Breast epithelium (tissue), 4 donors: Measurements from ENCODE around the gene ATG16L2. TPM values are rescaled to one million over a fixed set of nuclear protein-coding genes. Genes with fewer than 3 reads are reported as not detected.
A peak's percentile ranks its signal among the peaks of the same experiment; 100 is the strongest.
"Not testable (repeated sequence)": the region's sequence is repeated elsewhere in the genome, so short reads cannot be mapped to it uniquely, and the experiment has no call there.

Experiments
- DNase-seq, 2 donors: peaks; one replicate each; pipeline ENCODE4 v3.0.0-alpha.2; 2019; ENCODE audit warnings: low spot score in 2 of 2
- H3K27ac ChIP-seq, 2 donors: fragments of 200-600 bp; sonication (generic) in 1 of 2; one replicate each; pipeline ENCODE4 v1.5.1; 2016 to 2019; ENCODE audit warnings: mild to moderate bottlenecking in 1 of 2
- H3K27me3 ChIP-seq, 2 donors: fragments of 200-600 bp; sonication (generic) in 1 of 2; one replicate each; pipeline versions ENCODE4 v1.5.1 to v1.6.0; 2017 to 2019; ENCODE audit warnings: control low read depth in 1 of 2, mild to moderate bottlenecking in 1 of 2
- H3K36me3 ChIP-seq: fragments of 200-600 bp; one replicate; pipeline ENCODE4 v1.5.1; 2019
- H3K4me1 ChIP-seq, 2 donors: fragments of 200-600 bp; sonication (generic); one replicate each; pipeline ENCODE4 v1.5.1; 2016 to 2019; ENCODE audit warnings: control low read depth in 1 of 2
- H3K4me3 ChIP-seq, 3 donors: fragments of 200-600 bp; sonication (generic); 1 replicate in 2 of 3; 2 replicates in 1 of 3; pipeline ENCODE4 v1.5.1; 2016 to 2019; ENCODE audit warnings: mild to moderate bottlenecking in 3 of 3, moderate library complexity in 2 of 3
- H3K9me3 ChIP-seq, 2 donors: fragments of 200-600 bp; sonication (generic) in 1 of 2; one replicate each; pipeline ENCODE4 v1.5.1; 2016 to 2019; ENCODE audit warnings: control low read depth in 1 of 2
- POLR2A ChIP-seq: fragments of 450-650 bp; IDR thresholded peaks from one replicate; pipeline ENCODE4 v1.6.1; 2016; ENCODE audit warnings: antibody characterized with exemption, mild to moderate bottlenecking, moderate library complexity
- POLR2AphosphoS5 ChIP-seq, 3 donors: sonication (generic); formaldehyde crosslinking; IDR thresholded peaks; one replicate each; pipeline ENCODE4 v1.6.1; 2017; ENCODE audit warnings: antibody characterized with exemption in 3 of 3
- intact Hi-C: fragments of 100-400 bp; cut with DNase I; formaldehyde crosslinking; loops from one replicate; pipeline ENCODE4 v1.15.1; 2023; ENCODE audit warnings: low total_unique reads
- total RNA-seq, 3 donors: library from RNA; depleted of rRNA; stranded (reverse); fragments of >200 nt; gene quantifications; one replicate each; pipeline ENCODE4 v1.1.0, GENCODE V29; 2016
- TF ChIP-seq, protein P1 (sequence below), 3 donors: fragments of 450-650 bp; IDR thresholded peaks; one replicate each; pipeline ENCODE4 v1.5.1; 2016 to 2017; ENCODE audit warnings: antibody characterized with exemption in 3 of 3, mild to moderate bottlenecking in 3 of 3, moderate library complexity in 3 of 3

The ATG16L2 gene
- total RNA-seq, 3 donors from 2014 or later, result 18.7 to 39.2 (median 28.2) TPM

GRCh38 chr11:72826191-72826941, 12.2 kb downstream of the ATG16L2 start:
- no peak overlapping the region for H3K4me3 ChIP-seq
- intact Hi-C loops, result loop anchor here (5.0 kb wide), 1 partner anchor 316 kb away; the partner anchor contains the start of gene FCHSD2

DNA sequence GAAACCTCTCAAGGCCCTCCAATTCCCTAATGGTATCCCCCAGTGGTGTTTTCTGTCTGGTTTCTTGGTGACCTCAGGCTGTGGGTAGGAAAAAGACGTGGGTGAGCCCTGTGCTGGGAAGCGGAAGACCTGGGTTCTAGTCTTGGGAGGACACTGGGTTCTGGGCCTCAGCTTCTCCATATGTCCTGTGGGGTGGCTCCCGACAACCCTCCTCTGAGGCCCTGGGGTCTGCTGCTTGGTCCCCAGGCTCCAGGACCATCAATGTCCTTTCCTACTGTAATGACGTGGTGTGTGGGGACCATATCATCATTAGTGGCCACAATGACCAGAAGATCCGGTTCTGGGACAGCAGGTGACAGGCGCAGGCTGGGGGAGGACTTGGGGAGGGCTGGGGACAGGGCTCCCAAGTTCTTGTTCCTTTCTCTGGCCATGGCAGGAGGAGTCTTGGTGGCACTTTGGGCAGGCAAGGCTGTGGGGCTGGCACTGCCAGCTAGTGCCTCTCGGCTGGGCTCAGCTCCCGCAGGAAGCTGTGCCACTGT, 12.8 kb downstream of the ATG16L2 start:
- Histone ChIP-seq H3K4me3 (no peak overlapping the region), H3K27me3 (no peaks in the 10 kb centered on the region), H3K27ac (peak overlapping the region in 1 of 2 donors; percentile 52), H3K9me3 (no peaks in the 10 kb centered on the region), H3K4me1 (peaks cover 1 to 4% of the 10 kb centered on the region in 2 donors), H3K36me3 (no peaks in the 10 kb centered on the region)
- intact Hi-C loops, result loop anchor here (5.0 kb wide), 1 partner anchor 315 kb away; the partner anchor contains the start of gene FCHSD2
- no peak for DNase-seq
- TF ChIP-seq POLR2A (no peak), POLR2AphosphoS5 (IDR thresholded peaks at IDR 0.05) (no peak)
- TF ChIP-seq, protein P1, sequence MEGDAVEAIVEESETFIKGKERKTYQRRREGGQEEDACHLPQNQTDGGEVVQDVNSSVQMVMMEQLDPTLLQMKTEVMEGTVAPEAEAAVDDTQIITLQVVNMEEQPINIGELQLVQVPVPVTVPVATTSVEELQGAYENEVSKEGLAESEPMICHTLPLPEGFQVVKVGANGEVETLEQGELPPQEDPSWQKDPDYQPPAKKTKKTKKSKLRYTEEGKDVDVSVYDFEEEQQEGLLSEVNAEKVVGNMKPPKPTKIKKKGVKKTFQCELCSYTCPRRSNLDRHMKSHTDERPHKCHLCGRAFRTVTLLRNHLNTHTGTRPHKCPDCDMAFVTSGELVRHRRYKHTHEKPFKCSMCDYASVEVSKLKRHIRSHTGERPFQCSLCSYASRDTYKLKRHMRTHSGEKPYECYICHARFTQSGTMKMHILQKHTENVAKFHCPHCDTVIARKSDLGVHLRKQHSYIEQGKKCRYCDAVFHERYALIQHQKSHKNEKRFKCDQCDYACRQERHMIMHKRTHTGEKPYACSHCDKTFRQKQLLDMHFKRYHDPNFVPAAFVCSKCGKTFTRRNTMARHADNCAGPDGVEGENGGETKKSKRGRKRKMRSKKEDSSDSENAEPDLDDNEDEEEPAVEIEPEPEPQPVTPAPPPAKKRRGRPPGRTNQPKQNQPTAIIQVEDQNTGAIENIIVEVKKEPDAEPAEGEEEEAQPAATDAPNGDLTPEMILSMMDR (IDR thresholded peaks at IDR 0.05), result no peak

More at GRCh38 chr11:72826191-72826941, 12.2 kb downstream of the ATG16L2 start:
- H3K9me3 ChIP-seq, result no peaks in the 10 kb centered on the region
- no peaks in the 10 kb centered on the region for H3K36me3 ChIP-seq
- H3K4me1 ChIP-seq, result peaks cover 0 to 8% of the 10 kb centered on the region in 2 donors
- TF ChIP-seq, protein P1 (IDR thresholded peaks at IDR 0.05), result no peak
- no peak for TF ChIP-seq POLR2A
- no peak for TF ChIP-seq POLR2AphosphoS5 (IDR thresholded peaks at IDR 0.05)
- no peak overlapping the region for H3K27ac ChIP-seq
- no peak for DNase-seq
- no peaks in the 10 kb centered on the region for H3K27me3 ChIP-seq

- peak overlapping the region in 1 of 2 donors; percentile 52 for H3K27ac ChIP-seq
- H3K4me3 ChIP-seq, H3K27me3 ChIP-seq, H3K36me3 ChIP-seq, H3K4me1 ChIP-seq, H3K9me3 ChIP-seq, DNase-seq: not testable (repeated sequence)
- intact Hi-C loops, result loop anchor here (5.0 kb wide), 1 partner anchor 315 kb away; the partner anchor contains the start of gene FCHSD2
Measured at GRCh38 chr11:72827656-72828055, 13.4 kb downstream of the ATG16L2 start.

DNA sequence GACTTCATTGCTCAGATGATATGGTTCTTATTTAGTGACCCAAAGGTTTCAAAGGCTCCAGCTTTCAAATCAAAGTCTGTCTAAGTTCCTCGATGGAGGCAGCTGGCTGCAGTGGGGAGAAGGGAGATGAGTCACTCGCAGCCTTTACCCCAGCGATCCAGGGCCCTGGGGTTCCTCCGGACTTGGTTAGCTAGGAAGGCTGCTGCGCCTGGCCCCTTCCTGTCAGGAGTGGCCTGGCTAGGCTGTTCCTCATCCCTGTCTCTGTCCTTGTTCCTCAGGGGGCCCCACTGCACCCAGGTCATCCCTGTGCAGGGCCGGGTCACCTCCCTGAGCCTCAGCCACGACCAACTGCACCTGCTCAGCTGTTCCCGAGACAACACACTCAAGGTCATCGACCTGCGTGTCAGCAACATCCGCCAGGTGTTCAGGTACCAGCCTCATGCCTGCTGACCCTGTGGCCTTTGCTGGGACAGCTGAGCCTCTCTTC, 13.9 kb downstream of the ATG16L2 start:
- DNase-seq, result no peak
- no peaks in the 10 kb centered on the region for H3K36me3 ChIP-seq
- intact Hi-C loops, result loop anchor here (5.0 kb wide), 1 partner anchor 314 kb away; the partner anchor contains the start of gene FCHSD2

GRCh38 chr11:72828692-72829101, 14.5 kb downstream of the ATG16L2 start:
- DNase-seq, result no peak
- Histone ChIP-seq H3K4me3 (no peak overlapping the region), H3K27ac (peak overlapping the region in 1 of 2 donors; percentile 52), H3K4me1 (peaks cover 0 to 4% of the 10 kb centered on the region in 2 donors), H3K36me3 (no peaks in the 10 kb centered on the region), H3K27me3 (no peaks in the 10 kb centered on the region), H3K9me3 (no peaks in the 10 kb centered on the region)
- intact Hi-C loops, result loop anchor here (5.0 kb wide), 1 partner anchor 314 kb away; the partner anchor contains the start of gene FCHSD2
- TF ChIP-seq, protein P1 (IDR thresholded peaks at IDR 0.05), result no peak
- TF ChIP-seq POLR2AphosphoS5 (IDR thresholded peaks at IDR 0.05) (no peak), POLR2A (no peak)

More for the DNA sequence above, 13.9 kb downstream of the ATG16L2 start:
- Histone ChIP-seq H3K9me3 (no peaks in the 10 kb centered on the region), H3K27me3 (no peaks in the 10 kb centered on the region), H3K4me1 (peaks cover 0 to 4% of the 10 kb centered on the region in 2 donors), H3K4me3 (no peak overlapping the region), H3K27ac (peak overlapping the region in 1 of 2 donors; percentile 52)
- TF ChIP-seq, protein P1 (IDR thresholded peaks at IDR 0.05), result no peak
- TF ChIP-seq POLR2AphosphoS5 (IDR thresholded peaks at IDR 0.05) (no peak), POLR2A (no peak)
